Transverse colon (tissue), 3 donors: ENCODE results near the gene TH.

Experiments used
- CTCF ChIP-seq, 5 experiments: fragments of 200-600 bp in 3 of 5; fragments of 450-650 bp in 2 of 5; sonication (generic) in 3 of 5; IDR thresholded peaks; 1 replicate in 2 of 5; 2 replicates in 3 of 5; pipeline ENCODE4 v1.5.1; 2016 to 2017; ENCODE audit warnings: antibody characterized with exemption in 5 of 5, inconsistent platforms in 3 of 5, mild to moderate bottlenecking in 2 of 5, moderate library complexity in 1 of 5
- POLR2A ChIP-seq: fragments of 450-650 bp; IDR thresholded peaks from one replicate; pipeline ENCODE4 v1.6.1; 2016; ENCODE audit warnings: antibody characterized with exemption, mild to moderate bottlenecking, moderate library complexity

GRCh38 chr11:2207212-2207611 lies 35.6 kb upstream of the TH start:
- TF ChIP-seq CTCF (IDR thresholded peaks at IDR 0.05) (no peak), POLR2A (no peak)
